B cell (primary cell): Measurements from ENCODE around the gene ASIC1. TPM values are rescaled to one million over a fixed set of nuclear protein-coding genes. Genes with fewer than 3 reads are reported as not detected.

Experiments
- ATAC-seq: fragments of 200-7000 bp; cut with Tn5 transposase; one replicate; pipeline ENCODE4 v1.10.0; 2021; ENCODE audit warnings: low read depth, mild to moderate bottlenecking, moderate number of reproducible peaks, moderate library complexity
- CTCF ChIA-PET: fragments of 350-600 bp; sonication (Branson Sonifier 250); formaldehyde crosslinking; loops from one replicate; lab custom pipeline; 2021; ENCODE audit warnings: antibody characterized with exemption, inconsistent platforms; lab: Charles Lee
- POLR2A ChIA-PET: fragments of 350-600 bp; sonication (Branson Sonifier 250); formaldehyde crosslinking; loops from one replicate; lab custom pipeline; 2021; ENCODE audit warnings: antibody characterized with exemption; lab: Charles Lee
- DNase-seq: peaks from one replicate; pipeline ENCODE4 v3.0.0; 2013
- H2AFZ ChIP-seq: 2 replicates; pipeline ENCODE4 v1.6.1; 2012; ENCODE audit warnings: mild to moderate bottlenecking, low read depth, low read length; ENCODE audit not compliant: insufficient read depth, poor library complexity, severe bottlenecking
- H3K27ac ChIP-seq, 2 donors: 1 replicate in 1 of 2; 2 replicates in 1 of 2; pipeline ENCODE4 v1.5.1; 2012 to 2013; ENCODE audit warnings: low read length in 2 of 2, mild to moderate bottlenecking in 2 of 2, moderate library complexity in 1 of 2
- H3K27me3 ChIP-seq, 4 experiments: fragments of 200-600 bp in 1 of 4; sonication (generic) in 1 of 4; replicated peaks in 1 of 4; 1 replicate in 2 of 4; 2 replicates in 2 of 4; pipeline versions ENCODE4 v1.6.1 to v1.7.0; 2013 to 2016; ENCODE audit warnings: low read length in 3 of 4, mild to moderate bottlenecking in 2 of 4, mixed read lengths in 1 of 4, moderate library complexity in 1 of 4; ENCODE audit not compliant: insufficient read depth in 4 of 4, control insufficient read depth in 3 of 4; ENCODE audit errors: control extremely low read depth in 1 of 4
- H3K36me3 ChIP-seq, 2 experiments: replicated peaks in 1 of 2; 1 replicate in 1 of 2; 2 replicates in 1 of 2; pipeline versions ENCODE4 v1.6.1 to v1.7.1; 2013; ENCODE audit warnings: low read length in 1 of 2; ENCODE audit not compliant: insufficient read depth in 2 of 2, control insufficient read depth in 1 of 2; ENCODE audit errors: control extremely low read depth in 1 of 2, extremely low read depth in 1 of 2
- H3K4me1 ChIP-seq, 2 donors: fragments of 200-600 bp in 1 of 2; sonication (generic) in 1 of 2; 1 replicate in 1 of 2; 2 replicates in 1 of 2; pipeline versions ENCODE4 v1.5.1 to v1.6.1; 2013 to 2017; ENCODE audit warnings: low read length in 2 of 2; ENCODE audit not compliant: control insufficient read depth in 2 of 2, insufficient read depth in 2 of 2
- H3K4me2 ChIP-seq: replicated peaks from 2 replicates; pipeline ENCODE3; 2012; ENCODE audit warnings: mild to moderate bottlenecking, low read depth, low read length; ENCODE audit not compliant: poor library complexity, severe bottlenecking
- H3K4me3 ChIP-seq, 5 experiments: fragments of 200-600 bp in 1 of 5; sonication (generic) in 1 of 5; 1 replicate in 3 of 5; 2 replicates in 2 of 5; pipeline versions ENCODE4 v1.5.1 to v1.7.0; 2011 to 2016; ENCODE audit warnings: low read length in 4 of 5, mild to moderate bottlenecking in 4 of 5, low read depth in 2 of 5, control low read depth in 1 of 5, moderate library complexity in 1 of 5; ENCODE audit not compliant: insufficient read depth in 1 of 5; ENCODE audit errors: control extremely low read depth in 1 of 5, extremely low read depth in 1 of 5
- H3K79me2 ChIP-seq: fragments of 200-600 bp; sonication (generic); one replicate; pipeline ENCODE4 v1.6.0; 2016; ENCODE audit warnings: low read length; ENCODE audit not compliant: control insufficient read depth, insufficient read depth
- H3K9ac ChIP-seq: fragments of 200-600 bp; sonication (generic); 2 replicates; pipeline ENCODE4 v1.6.1; 2017; ENCODE audit warnings: mild to moderate bottlenecking, low read length, moderate library complexity
- H3K9me3 ChIP-seq, 3 donors: one replicate each; pipeline versions ENCODE4 v1.6.1 to v1.7.1; 2013; ENCODE audit warnings: low read length in 2 of 3; ENCODE audit not compliant: control insufficient read depth in 2 of 3, insufficient read depth in 1 of 3; ENCODE audit errors: control extremely low read depth in 1 of 3
- H4K20me1 ChIP-seq: 2 replicates; pipeline ENCODE4 v1.6.0; 2012; ENCODE audit warnings: mild to moderate bottlenecking, low read length; ENCODE audit not compliant: insufficient read depth, control insufficient read depth, poor library complexity, severe bottlenecking
- H3K27ac Mint-ChIP-seq: one replicate; pipeline ENCODE4 v1.8.0; 2021; ENCODE audit warnings: mixed read lengths
- H3K27me3 Mint-ChIP-seq: one replicate; pipeline ENCODE4 v1.8.0; 2021; ENCODE audit warnings: mixed read lengths
- H3K4me1 Mint-ChIP-seq: one replicate; pipeline ENCODE4 v1.8.0; 2021; ENCODE audit warnings: mixed read lengths
- H3K4me3 Mint-ChIP-seq: one replicate; pipeline ENCODE4 v1.8.0; 2021; ENCODE audit warnings: mixed read lengths
- H3K9me3 Mint-ChIP-seq: one replicate; pipeline ENCODE4 v1.8.0; 2022; ENCODE audit warnings: mixed read lengths; ENCODE audit not compliant: insufficient read depth
- CTCF ChIP-seq: fragments of 200-600 bp; IDR thresholded peaks from one replicate; pipeline ENCODE4 v1.8.0; 2022; ENCODE audit warnings: antibody characterized with exemption, mild to moderate bottlenecking
- EZH2 ChIP-seq: IDR thresholded peaks from 2 replicates; pipeline ENCODE4 v1.6.1; 2012; ENCODE audit warnings: borderline replicate concordance, low read depth, mild to moderate bottlenecking, moderate library complexity, low read length; ENCODE audit not compliant: insufficient read depth, poor library complexity, severe bottlenecking
- WGBS: methylation state at CpG from one replicate; pipeline ENCODE4 v1.1.5; 2013; ENCODE audit warnings: missing lambda C conversion rate; ENCODE audit not compliant: insufficient coverage; 5-methylcytosine and 5-hydroxymethylcytosine counted together
- intact Hi-C: fragments of 100-400 bp; cut with micrococcal nuclease; formaldehyde crosslinking; loops from one replicate; pipeline ENCODE4 v1.10.0; 2022
- polyA plus RNA-seq: library from polyadenylated mRNA; depleted of rRNA; stranded (reverse); fragments of >200 nt; gene quantifications from 2 replicates; pipeline ENCODE4 v1.2.3, GENCODE V29; 2012
- total RNA-seq, 2 donors: library from RNA; stranded (reverse); fragments of 120-200 nt in 1 of 2; gene quantifications; 1 replicate in 1 of 2; 2 replicates in 1 of 2; pipeline versions ENCODE4 v1.2.3 to v1.2.4, GENCODE V29; 2013 to 2022

ASIC1 gene
- total and polyA plus RNA-seq, 2 donors (not counting 1 experiment from before 2014, with no cell fraction given): not detected

DNA sequence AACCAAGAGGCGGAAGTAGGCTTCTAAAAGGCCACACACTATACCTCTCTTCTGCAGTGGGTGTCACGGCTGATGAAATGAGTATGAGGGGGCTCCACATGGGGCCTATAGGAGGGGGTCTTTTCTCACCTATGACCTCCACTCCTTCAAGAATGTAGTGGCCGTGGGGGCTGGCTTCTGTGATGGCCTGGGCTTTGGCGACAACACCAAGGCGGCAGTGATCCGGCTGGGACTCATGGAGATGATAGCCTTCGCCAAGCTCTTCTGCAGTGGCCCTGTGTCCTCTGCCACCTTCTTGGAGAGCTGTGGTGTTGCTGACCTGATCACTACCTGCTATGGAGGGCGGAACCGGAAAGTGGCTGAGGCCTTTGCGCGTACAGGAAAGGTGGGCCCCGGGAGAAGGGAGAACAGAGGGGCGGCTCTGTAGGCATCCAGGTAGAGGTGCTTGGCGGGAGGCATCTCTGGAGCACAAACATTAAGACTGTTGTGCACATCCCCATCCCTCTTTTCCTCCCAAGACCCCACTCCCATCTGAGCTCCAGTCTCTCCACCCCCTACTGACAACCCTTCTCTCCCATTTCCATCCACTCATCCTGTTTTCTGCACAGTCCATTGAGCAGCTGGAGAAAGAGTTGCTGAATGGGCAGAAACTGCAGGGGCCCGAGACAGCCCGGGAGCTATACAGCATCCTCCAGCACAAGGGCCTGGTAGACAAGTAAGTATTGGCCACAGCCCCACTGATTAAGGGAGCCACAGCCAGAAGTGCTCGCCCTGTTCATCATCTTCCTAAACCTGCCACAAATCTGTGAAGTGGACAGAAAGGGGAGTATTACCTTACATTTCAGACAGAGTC is 50.2 kb downstream of the ASIC1 start:
- Mint-ChIP-seq H3K4me1 (peaks cover 42% of the 10 kb centered on the region), H3K27ac (peak overlapping the region; percentile 77), H3K9me3 (no peaks in the 10 kb centered on the region), H3K4me3 (no peak overlapping the region), H3K27me3 (no peaks in the 10 kb centered on the region)
- Histone ChIP-seq H2AFZ (no peak overlapping the region), H3K36me3 (peaks cover 0 to 13% of the 10 kb centered on the region in 2 experiments), H3K9me3 (no peaks in the 10 kb centered on the region), H3K4me2 (no peak overlapping the region), H3K4me3 (no peak overlapping the region), H4K20me1 (no peaks in the 10 kb centered on the region), H3K79me2 (peaks cover 15% of the 10 kb centered on the region), H3K27ac (peak overlapping the region in 1 of 2 donors; percentile 13), H3K4me1 (peaks cover 24 to 38% of the 10 kb centered on the region in 2 donors), H3K9ac (no peak overlapping the region), H3K27me3 (no peaks in the 10 kb centered on the region)
- DNase-seq: no peak
- ChIA-PET CTCF (interaction anchor here (0.8 to 14.8 kb wide), 4 partner anchors 9 to 141 kb away, joined by 3 to 343 read pairs (median 4); partner anchors contain the start of gene SMARCD1), POLR2A (interaction anchor here (0.6 kb wide), 2 partner anchors 16 to 660 kb away, joined by 3 to 7 read pairs; no protein-coding TSS in a partner anchor)
- intact Hi-C loops: no loop called here
- TF ChIP-seq CTCF (no peak), EZH2 (no peak)
- ATAC-seq: no peak
- 98% methylated on average over 12 of the region's 17 CpGs for WGBS

GRCh38 chr12:50109319-50109718 is 51.9 kb downstream of the ASIC1 start:
- TF ChIP-seq CTCF: no peak
- TF ChIP-seq EZH2: no peak
- CTCF ChIA-PET: interaction anchor here (1.1 to 14.8 kb wide), 7 partner anchors 20 to 70 kb away, joined by 5 to 343 read pairs (median 18); partner anchors contain the start of genes CERS5 and SMARCD1
- DNase-seq (no peak), ATAC-seq (no peak)
- Histone ChIP-seq H3K79me2 (peaks cover 31% of the 10 kb centered on the region), H3K9me3 (no peaks in the 10 kb centered on the region), H3K4me1 (peaks cover 30 to 54% of the 10 kb centered on the region in 2 donors), H3K27me3 (no peaks in the 10 kb centered on the region), H3K27ac (peak overlapping the region; percentile 81 to 85), H3K9ac (no peak overlapping the region), H3K36me3 (peaks cover 0 to 13% of the 10 kb centered on the region in 2 experiments), H4K20me1 (peaks cover 5% of the 10 kb centered on the region), H3K4me3 (no peak overlapping the region), H2AFZ (peak overlapping the region; percentile 81), H3K4me2 (peak overlapping the region; percentile 86)
- intact Hi-C loops: no loop called here
- H3K27me3 Mint-ChIP-seq: no peaks in the 10 kb centered on the region
- no peak overlapping the region for H3K4me3 Mint-ChIP-seq
- 97% methylated on average over 3 of the region's 3 CpGs for WGBS
- POLR2A ChIA-PET: interaction anchor here (0.6 to 4.3 kb wide), 3 partner anchors 8 to 1256 kb away, joined by 3 to 69 read pairs (median 5); partner anchors contain the start of gene SMARCD1
- H3K4me1 Mint-ChIP-seq: peaks cover 51% of the 10 kb centered on the region
- H3K9me3 Mint-ChIP-seq: no peaks in the 10 kb centered on the region
- H3K27ac Mint-ChIP-seq: peak overlapping the region; percentile 98
